HUES64 (cell line): Measurements from ENCODE around the gene PRSS12.

Experiments used
- H3K27ac ChIP-seq: 2 replicates; pipeline ENCODE4 v1.7.0; 2013; ENCODE audit warnings: low read depth, low read length, inconsistent platforms
- H3K27me3 ChIP-seq: 2 replicates; pipeline ENCODE4 v1.6.1; 2013; ENCODE audit warnings: mild to moderate bottlenecking, low read length; ENCODE audit not compliant: insufficient read depth
- H3K36me3 ChIP-seq: 2 replicates; pipeline ENCODE4 v1.6.1; 2013; ENCODE audit warnings: mild to moderate bottlenecking, low read length; ENCODE audit not compliant: insufficient read depth
- H3K4me1 ChIP-seq: 2 replicates; pipeline ENCODE4 v1.6.1; 2013; ENCODE audit warnings: mild to moderate bottlenecking, low read length, moderate library complexity; ENCODE audit not compliant: insufficient read depth
- H3K4me3 ChIP-seq: 2 replicates; pipeline ENCODE4 v1.5.1; 2013; ENCODE audit warnings: mild to moderate bottlenecking, low read length, moderate library complexity
- H3K9ac ChIP-seq: 2 replicates; pipeline ENCODE4 v1.6.1; 2013; ENCODE audit warnings: mild to moderate bottlenecking, low read depth, low read length
- H3K9me3 ChIP-seq: 2 replicates; pipeline ENCODE4 v1.6.1; 2013; ENCODE audit warnings: low read depth, low read length; ENCODE audit not compliant: insufficient read depth
- WGBS: fragments of 150-250, 120-280 bp; methylation state at CpG from one replicate; pipeline ENCODE4 v1.1.7; 2013; ENCODE audit warnings: missing lambda C conversion rate; 5-methylcytosine and 5-hydroxymethylcytosine counted together

PRSS12 gene

GRCh38 chr4:118287711-118288451 lies 64.9 kb downstream of the PRSS12 start:
- 100% methylated on average over 1 of the region's 2 CpGs for WGBS
- Histone ChIP-seq H3K9ac (no peak overlapping the region), H3K27ac (no peak overlapping the region), H3K9me3 (no peaks in the 10 kb centered on the region), H3K4me1 (no peaks in the 10 kb centered on the region), H3K4me3 (no peak overlapping the region), H3K36me3 (no peaks in the 10 kb centered on the region), H3K27me3 (no peaks in the 10 kb centered on the region)

GRCh38 chr4:118286685-118287084 lies 66.1 kb downstream of the PRSS12 start:
- H3K27ac ChIP-seq = no peak overlapping the region
- H3K4me3 ChIP-seq = no peak overlapping the region
- H3K9ac ChIP-seq = no peak overlapping the region
- 97% methylated on average over 2 of the region's 3 CpGs for WGBS
- peaks cover 7% of the 10 kb centered on the region; the same call in 1 of the 2 replicates for H3K36me3 ChIP-seq
- no peaks in the 10 kb centered on the region for H3K9me3 ChIP-seq
- no peaks in the 10 kb centered on the region for H3K27me3 ChIP-seq
- no peaks in the 10 kb centered on the region for H3K4me1 ChIP-seq

- H3K9ac ChIP-seq = no peak overlapping the region
Measured at GRCh38 chr4:118285931-118286330, 66.9 kb downstream of the PRSS12 start.

GRCh38 chr4:118284169-118284568 lies 68.6 kb downstream of the PRSS12 start:
- H3K4me1 ChIP-seq = peaks cover 12% of the 10 kb centered on the region
- 84% methylated on average over 3 of the region's 3 CpGs for WGBS
- H3K9ac ChIP-seq = no peak overlapping the region
- H3K36me3 ChIP-seq = peaks cover 32% of the 10 kb centered on the region
- no peaks in the 10 kb centered on the region for H3K27me3 ChIP-seq
- no peaks in the 10 kb centered on the region for H3K9me3 ChIP-seq
- H3K27ac ChIP-seq = no peak overlapping the region; the same call in 1 of the 2 replicates
- no peak overlapping the region for H3K4me3 ChIP-seq

More at GRCh38 chr4:118285931-118286330, 66.9 kb downstream of the PRSS12 start:
- H3K4me1 ChIP-seq = no peaks in the 10 kb centered on the region
- H3K36me3 ChIP-seq = peaks cover 14% of the 10 kb centered on the region; the same call in 1 of the 2 replicates
- no peak overlapping the region for H3K27ac ChIP-seq
- H3K4me3 ChIP-seq = no peak overlapping the region
- WGBS = 95% methylated on average over 4 of the region's 4 CpGs
- H3K9me3 ChIP-seq = no peaks in the 10 kb centered on the region
- no peaks in the 10 kb centered on the region for H3K27me3 ChIP-seq

GRCh38 chr4:118282692-118283091 lies 70.1 kb downstream of the PRSS12 start:
- Histone ChIP-seq H3K27me3 (no peaks in the 10 kb centered on the region), H3K9me3 (no peaks in the 10 kb centered on the region), H3K36me3 (peaks cover 35% of the 10 kb centered on the region), H3K9ac (no peak overlapping the region), H3K4me3 (no peak overlapping the region), H3K4me1 (peaks cover 12% of the 10 kb centered on the region), H3K27ac (no peak overlapping the region)
- 92% methylated on average over 4 of the region's 4 CpGs for WGBS

- peaks cover 12% of the 10 kb centered on the region for H3K4me1 ChIP-seq
Measured at GRCh38 chr4:118281611-118282442, 71.0 kb downstream of the PRSS12 start.

GRCh38 chr4:118280501-118281218 lies 72.1 kb downstream of the PRSS12 start:
- no peaks in the 10 kb centered on the region for H3K27me3 ChIP-seq
- peak overlapping the region; percentile 88 for H3K4me3 ChIP-seq
- H3K36me3 ChIP-seq = peaks cover 35% of the 10 kb centered on the region
- peak overlapping the region; percentile 86 for H3K27ac ChIP-seq
- peak overlapping the region; percentile 98 for H3K9ac ChIP-seq
- no peaks in the 10 kb centered on the region for H3K9me3 ChIP-seq
- WGBS = 26% methylated on average over 2 of the region's 2 CpGs
- peaks cover 12% of the 10 kb centered on the region for H3K4me1 ChIP-seq

More at GRCh38 chr4:118281611-118282442, 71.0 kb downstream of the PRSS12 start:
- no peaks in the 10 kb centered on the region for H3K9me3 ChIP-seq
- peak overlapping the region; percentile 86; the same call in 1 of the 2 replicates for H3K27ac ChIP-seq
- peaks cover 35% of the 10 kb centered on the region for H3K36me3 ChIP-seq
- WGBS = 56% methylated on average over 6 of the region's 9 CpGs
- H3K9ac ChIP-seq = peak overlapping the region; percentile 48; the same call in 1 of the 2 replicates
- no peak overlapping the region for H3K4me3 ChIP-seq
- H3K27me3 ChIP-seq = no peaks in the 10 kb centered on the region

- no CpG with 5 or more reads among the region's 2 CpGs for WGBS
- Histone ChIP-seq H3K9ac (peak overlapping the region; percentile 98), H3K27ac (peak overlapping the region; percentile 86), H3K9me3 (no peaks in the 10 kb centered on the region), H3K4me1 (peaks cover 12% of the 10 kb centered on the region), H3K4me3 (peak overlapping the region; percentile 88), H3K27me3 (no peaks in the 10 kb centered on the region), H3K36me3 (peaks cover 35% of the 10 kb centered on the region)
Measured at GRCh38 chr4:118279920-118280432, 72.8 kb downstream of the PRSS12 start.

- peak overlapping the region; percentile 86 for H3K27ac ChIP-seq
- WGBS = 9% methylated on average over 13 of the region's 13 CpGs
- H3K4me3 ChIP-seq = peak overlapping the region; percentile 88
Measured at GRCh38 chr4:118279328-118279727, 73.5 kb downstream of the PRSS12 start.

GRCh38 chr4:118278473-118279274 lies 74.1 kb downstream of the PRSS12 start:
- H3K9ac ChIP-seq = peak overlapping the region; percentile 98
- peaks cover 12% of the 10 kb centered on the region for H3K4me1 ChIP-seq
- 4% methylated on average over 56 of the region's 56 CpGs for WGBS
- peak overlapping the region; percentile 88 for H3K4me3 ChIP-seq
- no peaks in the 10 kb centered on the region for H3K27me3 ChIP-seq
- H3K27ac ChIP-seq = peak overlapping the region; percentile 86
- no peaks in the 10 kb centered on the region for H3K9me3 ChIP-seq
- H3K36me3 ChIP-seq = peaks cover 35% of the 10 kb centered on the region

More at GRCh38 chr4:118279328-118279727, 73.5 kb downstream of the PRSS12 start:
- Histone ChIP-seq H3K36me3 (peaks cover 35% of the 10 kb centered on the region), H3K9me3 (no peaks in the 10 kb centered on the region), H3K27me3 (no peaks in the 10 kb centered on the region), H3K9ac (peak overlapping the region; percentile 98), H3K4me1 (peaks cover 12% of the 10 kb centered on the region)
